ENCODE data around the gene PRR33.

GRCh38 chr11:1932105-1932480, 40.4 kb upstream of the PRR33 start:
- TF ChIP-seq CTCF (IDR thresholded peaks at IDR 0.05; ENCODE audit: low read depth, low read length, poor library complexity, severe bottlenecking) (no peak), EZH2phosphoT487 (IDR thresholded peaks at IDR 0.05; ENCODE audit: borderline replicate concordance, low read length) (no peak)
